Panc1 (cell line): ENCODE results near the gene RBM47.

Source experiments
- CTCF ChIP-seq: fragments of 450-650 bp; IDR thresholded peaks from 2 replicates; pipeline ENCODE4 v1.5.1; 2017; ENCODE audit warnings: mild to moderate bottlenecking
- POLR2AphosphoS5 ChIP-seq: IDR thresholded peaks from 2 replicates; pipeline ENCODE4 v1.6.1; 2012; ENCODE audit warnings: mild to moderate bottlenecking, low read depth, low read length, moderate library complexity
- REST ChIP-seq, 2 experiments: IDR thresholded peaks; 2 replicates each; pipeline ENCODE4 v1.6.1; 2011 to 2012; ENCODE audit warnings: low read depth in 2 of 2, control low read depth in 1 of 2, low read length in 1 of 2, mild to moderate bottlenecking in 1 of 2, moderate library complexity in 1 of 2; ENCODE audit not compliant: insufficient read depth in 1 of 2
- SIN3A ChIP-seq: IDR thresholded peaks from 2 replicates; pipeline ENCODE4 v1.6.1; 2012; ENCODE audit warnings: low read depth, mild to moderate bottlenecking, low read length, moderate library complexity, borderline replicate concordance; ENCODE audit not compliant: insufficient read depth
- TCF7L2 ChIP-seq: IDR thresholded peaks from 2 replicates; pipeline ENCODE4 v1.6.1; 2011; ENCODE audit warnings: mild to moderate bottlenecking, low read depth, low read length, inconsistent platforms

GRCh38 chr4:40619600-40619999, 10.1 kb downstream of the RBM47 start:
- no peak for TF ChIP-seq CTCF
- TF ChIP-seq POLR2AphosphoS5, result no peak
- TF ChIP-seq REST (IDR thresholded peaks at IDR 0.05; ENCODE audit: insufficient read depth in 1 of 2, low read depth in 2 of 2, low read length in 1 of 2), result no peak
- TF ChIP-seq SIN3A, result no peak
- TF ChIP-seq TCF7L2, result no peak
